Measurements from ENCODE around the gene DIDO1.

DNA sequence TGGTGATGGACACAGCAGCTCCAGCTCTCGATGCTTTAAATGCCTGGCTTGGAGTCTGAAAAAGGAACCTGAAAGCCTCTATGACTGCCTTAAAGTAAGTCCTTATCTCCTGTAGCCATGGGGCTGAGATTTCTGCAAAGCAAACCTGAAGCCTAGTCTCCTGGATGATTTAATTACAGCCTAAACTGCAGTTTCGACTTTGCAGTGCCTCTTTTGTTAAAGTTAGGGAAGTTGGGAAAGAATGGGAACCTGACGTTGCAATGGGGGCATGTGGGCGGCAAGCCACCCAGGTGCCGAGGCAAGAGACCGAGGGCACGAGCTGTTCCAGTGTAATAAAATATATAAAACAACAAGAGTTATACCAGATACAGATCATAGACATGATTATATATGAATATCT, 53.0 kb downstream of the DIDO1 start:
- TF ChIP-seq POLR2A (IDR thresholded peaks at IDR 0.05) (no peak), POLR2AphosphoS5 (IDR thresholded peaks at IDR 0.05) (no peak)
